BLaER1 treated with 17β-estradiol and CSF1 and Interleukin-3, amounts not matched to agents 10 nM and 100 nM (cell line): ENCODE measurements around the gene DRD4.

Source experiments
- H3K27ac ChIP-seq, 11 experiments: shearing (Covaris generic); formaldehyde crosslinking; 2 replicates each; pipeline ENCODE4 v1.8.1; 2022
- H3K27me3 ChIP-seq, 11 experiments: shearing (Covaris generic); formaldehyde crosslinking; 2 replicates each; pipeline ENCODE4 v1.8.1; 2022
- H3K36me3 ChIP-seq, 11 experiments: shearing (Covaris generic); formaldehyde crosslinking; 2 replicates each; pipeline ENCODE4 v1.8.1; 2022
- H3K4me1 ChIP-seq, 10 experiments: shearing (Covaris generic); formaldehyde crosslinking; 2 replicates each; pipeline ENCODE4 v1.8.1; 2022
- H3K4me2 ChIP-seq, 11 experiments: shearing (Covaris generic); formaldehyde crosslinking; 2 replicates each; pipeline ENCODE4 v1.8.1; 2022
- H3K4me3 ChIP-seq, 10 experiments: shearing (Covaris generic); formaldehyde crosslinking; 2 replicates each; pipeline ENCODE4 v1.8.1; 2022
- H3K9ac ChIP-seq, 11 experiments: shearing (Covaris generic); formaldehyde crosslinking; 2 replicates each; pipeline ENCODE4 v1.8.1; 2022
- H3K9me3 ChIP-seq, 11 experiments: shearing (Covaris generic); formaldehyde crosslinking; replicated peaks in 1 of 11; 2 replicates each; pipeline ENCODE4 v1.8.1; 2022
- H4K20me1 ChIP-seq, 11 experiments: shearing (Covaris generic); formaldehyde crosslinking; 2 replicates each; pipeline ENCODE4 v1.8.1; 2022
- Cebpa-rat ChIP-seq, 11 experiments: shearing (Covaris generic); IDR thresholded peaks; 2 replicates each; pipeline ENCODE4 v1.8.1; 2022

Gene DRD4

DNA sequence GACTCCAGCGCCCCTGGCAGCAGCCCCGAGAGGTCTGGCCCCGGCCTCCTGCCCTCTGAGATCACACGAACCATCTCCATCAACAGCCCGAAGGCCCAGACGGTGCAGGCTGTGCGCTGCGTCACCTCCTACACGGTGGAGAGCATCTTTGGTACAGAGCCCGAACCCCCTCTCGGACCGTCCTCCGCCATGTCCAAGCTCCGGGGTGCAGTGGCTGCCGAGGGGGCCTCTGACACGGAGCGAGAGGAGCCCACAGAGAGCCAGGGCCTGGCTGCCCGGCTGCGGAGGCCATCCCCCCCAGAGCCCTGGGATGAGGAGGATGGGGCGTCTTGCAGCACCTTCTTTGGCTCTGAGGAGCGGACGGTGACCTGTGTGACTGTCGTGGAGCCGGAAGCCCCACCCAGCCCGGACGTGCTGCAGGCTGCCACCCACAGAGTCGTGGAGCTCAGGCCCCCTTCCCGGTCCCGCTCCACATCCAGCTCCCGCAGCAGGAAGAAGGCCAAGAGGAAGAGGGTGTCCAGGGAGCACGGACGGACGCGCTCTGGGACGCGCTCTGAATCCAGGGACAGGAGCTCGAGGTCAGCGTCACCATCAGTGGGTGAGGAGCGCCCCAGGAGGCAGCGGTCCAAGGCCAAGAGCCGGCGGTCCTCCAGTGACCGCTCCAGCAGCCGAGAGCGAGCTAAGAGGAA is 29.0 kb upstream of the DRD4 start:
- no peak for TF ChIP-seq Cebpa-rat (IDR thresholded peaks at IDR 0.05)
- Histone ChIP-seq H3K4me1 (peaks cover 16 to 25% (median 18%) of the 10 kb centered on the region in 10 experiments), H3K27ac (peak overlapping the region in 4 of 11 experiments; percentile 19 to 47 (median 25); a peak in 2 of 22 replicates), H3K4me2 (peak overlapping the region in 8 of 11 experiments; percentile 12 to 37 (median 30); a peak in 9 of 22 replicates), H3K27me3 (no peaks in the 10 kb centered on the region), H4K20me1 (peaks cover 52 to 100% (median 98%) of the 10 kb centered on the region in 11 experiments), H3K36me3 (peaks cover 99 to 100% (median 100%) of the 10 kb centered on the region in 11 experiments), H3K9ac (peak overlapping the region in 6 of 11 experiments; percentile 11 to 50 (median 20); a peak in 8 of 22 replicates), H3K4me3 (no peak overlapping the region), H3K9me3 (no peaks in the 10 kb centered on the region)

DNA sequence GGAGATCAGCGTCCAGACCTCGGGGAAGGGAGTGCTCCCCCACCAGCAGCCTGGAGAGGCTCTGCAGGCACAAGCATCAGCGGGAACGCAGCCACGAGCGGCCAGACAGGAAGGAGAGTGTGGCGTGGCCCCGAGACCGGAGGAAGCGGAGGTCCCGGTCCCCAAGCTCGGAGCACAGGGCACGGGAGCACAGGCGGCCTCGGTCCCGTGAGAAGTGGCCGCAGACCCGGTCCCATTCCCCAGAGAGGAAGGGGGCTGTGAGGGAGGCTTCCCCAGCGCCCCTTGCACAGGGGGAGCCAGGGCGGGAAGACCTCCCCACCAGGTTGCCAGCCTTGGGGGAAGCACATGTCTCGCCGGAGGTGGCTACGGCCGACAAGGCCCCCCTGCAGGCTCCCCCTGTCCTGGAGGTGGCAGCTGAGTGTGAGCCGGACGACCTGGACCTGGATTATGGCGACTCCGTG is 28.2 kb upstream of the DRD4 start:
- Histone ChIP-seq H3K4me2 (peak overlapping the region in 8 of 11 experiments; percentile 12 to 37 (median 30); a peak in 9 of 22 replicates), H3K9ac (peak overlapping the region in 7 of 11 experiments; percentile 13 to 50 (median 23); a peak in 7 of 22 replicates), H3K36me3 (peaks cover 95 to 98% (median 97%) of the 10 kb centered on the region in 11 experiments), H3K9me3 (no peaks in the 10 kb centered on the region), H4K20me1 (peaks cover 57 to 100% (median 97%) of the 10 kb centered on the region in 11 experiments), H3K27ac (peak overlapping the region in 5 of 11 experiments; percentile 19 to 47 (median 27); a peak in 5 of 22 replicates), H3K4me3 (no peak overlapping the region), H3K27me3 (no peaks in the 10 kb centered on the region), H3K4me1 (peaks cover 19 to 30% (median 23%) of the 10 kb centered on the region in 10 experiments)
- no peak for TF ChIP-seq Cebpa-rat (IDR thresholded peaks at IDR 0.05)

DNA sequence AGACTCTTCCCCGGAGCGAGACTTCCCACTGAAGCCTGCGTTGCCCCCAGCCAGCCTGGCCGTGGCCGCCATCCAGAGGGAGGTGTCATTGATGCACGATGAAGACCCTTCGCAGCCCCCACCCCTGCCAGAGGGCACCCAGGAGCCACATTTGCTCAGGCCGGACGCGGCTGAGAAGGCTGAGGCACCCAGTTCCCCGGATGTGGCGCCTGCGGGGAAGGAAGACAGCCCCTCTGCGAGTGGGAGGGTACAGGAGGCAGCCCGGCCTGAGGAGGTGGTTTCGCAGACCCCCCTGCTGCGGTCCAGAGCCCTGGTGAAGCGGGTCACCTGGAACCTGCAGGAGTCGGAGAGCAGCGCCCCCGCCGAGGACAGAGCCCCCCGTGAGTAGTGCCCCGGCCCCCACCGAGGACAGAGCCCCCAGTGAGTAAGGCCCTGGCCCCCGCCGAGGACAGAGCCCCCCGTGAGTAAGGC is 27.7 kb upstream of the DRD4 start:
- Histone ChIP-seq H3K4me3 (no peak overlapping the region), H4K20me1 (peaks cover 63 to 100% (median 97%) of the 10 kb centered on the region in 11 experiments), H3K4me2 (no peak overlapping the region), H3K27me3 (no peaks in the 10 kb centered on the region), H3K9ac (0 out of 22 replicates have a peak overlapping the region, but pooled peaks of 1 of the 11 experiments have one; percentile 29), H3K36me3 (peaks cover 90 to 98% (median 97%) of the 10 kb centered on the region in 11 experiments), H3K9me3 (no peaks in the 10 kb centered on the region), H3K4me1 (peaks cover 22 to 36% (median 28%) of the 10 kb centered on the region in 10 experiments), H3K27ac (peak overlapping the region in 3 of 11 experiments; percentile 19 to 47 (median 40); a peak in 3 of 22 replicates)
- TF ChIP-seq Cebpa-rat (IDR thresholded peaks at IDR 0.05): no peak

DNA sequence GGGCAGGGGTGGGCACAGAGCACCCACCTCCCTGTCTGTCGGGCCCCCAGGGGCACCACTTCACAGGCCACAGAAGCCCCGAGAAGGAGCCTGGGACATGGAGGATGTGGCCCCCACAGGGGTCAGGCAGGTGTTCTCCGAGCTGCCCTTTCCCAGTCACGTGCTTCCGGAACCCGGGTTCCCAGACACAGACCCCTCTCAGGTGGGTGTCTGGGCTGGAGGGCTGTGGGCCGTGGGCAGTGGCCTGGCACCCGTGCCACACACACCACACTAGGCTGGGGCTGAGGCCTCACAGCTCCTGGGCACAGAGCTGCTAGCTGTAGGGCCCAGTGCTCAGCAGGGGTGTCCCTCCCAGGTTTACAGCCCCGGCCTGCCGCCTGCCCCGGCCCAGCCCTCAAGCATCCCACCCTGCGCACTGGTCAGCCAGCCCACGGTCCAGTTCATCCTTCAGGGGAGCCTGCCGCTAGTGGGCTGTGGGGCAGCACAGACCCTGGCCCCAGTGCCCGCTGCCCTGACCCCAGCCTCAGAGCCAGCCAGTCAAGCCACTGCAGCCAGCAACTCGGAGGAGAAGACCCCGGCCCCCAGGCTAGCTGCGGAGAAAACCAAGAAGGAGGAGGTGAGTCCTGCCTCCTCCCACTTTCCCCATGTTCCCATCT is 26.8 kb upstream of the DRD4 start:
- peaks cover 31 to 45% (median 37%) of the 10 kb centered on the region in 10 experiments for H3K4me1 ChIP-seq
- no peak overlapping the region for H3K4me3 ChIP-seq
- no peak for TF ChIP-seq Cebpa-rat (IDR thresholded peaks at IDR 0.05)
- no peak overlapping the region for H3K9ac ChIP-seq
- H3K4me2 ChIP-seq: no peak overlapping the region
- peaks cover 81 to 98% (median 96%) of the 10 kb centered on the region in 11 experiments for H3K36me3 ChIP-seq
- H3K27me3 ChIP-seq: no peaks in the 10 kb centered on the region
- H3K9me3 ChIP-seq: no peaks in the 10 kb centered on the region
- no peak overlapping the region for H3K27ac ChIP-seq
- peaks cover 61 to 100% (median 97%) of the 10 kb centered on the region in 11 experiments for H4K20me1 ChIP-seq

DNA sequence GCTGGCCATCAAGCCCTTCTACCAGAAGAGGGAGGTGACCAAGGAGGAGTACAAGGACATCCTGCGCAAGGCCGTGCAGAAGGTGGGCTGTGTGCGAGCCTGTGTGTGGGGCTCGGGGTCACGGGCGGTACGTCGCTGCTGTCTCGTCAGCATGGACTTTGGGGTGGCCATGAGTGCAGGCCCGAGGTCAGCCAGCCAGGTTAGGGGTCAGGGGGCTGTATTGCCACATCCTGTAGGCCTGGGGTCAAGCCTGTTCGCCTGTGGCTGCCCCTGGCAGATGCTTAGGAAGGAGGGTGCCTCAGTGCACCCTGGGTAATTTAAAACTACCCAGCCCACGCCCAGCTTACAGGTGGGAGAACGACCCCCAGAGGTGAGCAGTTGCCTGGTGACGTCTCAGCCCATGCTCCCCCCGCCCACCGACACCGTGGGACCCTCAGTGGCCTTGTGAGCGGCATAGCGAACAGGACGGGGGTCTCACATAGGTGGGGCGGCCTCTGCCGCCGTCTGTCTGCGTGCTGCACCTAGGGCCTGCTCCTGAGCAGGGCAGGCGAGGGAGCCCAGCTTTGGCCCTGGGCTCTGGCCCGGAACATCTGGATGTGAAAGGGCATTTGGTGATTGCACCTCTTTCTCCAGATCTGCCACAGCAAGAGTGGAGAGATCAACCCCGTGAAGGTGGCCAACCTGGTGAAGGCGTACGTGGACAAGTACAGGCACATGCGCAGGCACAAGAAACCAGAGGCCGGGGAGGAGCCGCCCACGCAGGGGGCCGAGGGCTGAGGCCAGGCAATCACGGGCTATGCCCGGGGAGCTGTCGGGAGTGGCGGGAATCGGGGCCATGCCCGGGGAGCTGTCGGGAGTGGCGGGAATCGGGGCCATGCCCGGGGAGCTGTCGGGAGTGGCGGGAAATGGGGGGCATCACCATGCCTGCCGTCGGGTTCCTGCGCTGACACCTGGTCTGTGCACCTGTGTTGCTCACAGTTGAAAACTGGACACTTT is 25.8 kb upstream of the DRD4 start:
- H3K4me3 ChIP-seq: no peak overlapping the region
- no peak overlapping the region for H3K27ac ChIP-seq
- H3K4me1 ChIP-seq: peaks cover 35 to 49% (median 40%) of the 10 kb centered on the region in 10 experiments
- no peak overlapping the region for H3K4me2 ChIP-seq
- no peaks in the 10 kb centered on the region for H3K27me3 ChIP-seq
- H3K9me3 ChIP-seq: no peaks in the 10 kb centered on the region
- peaks cover 71 to 88% (median 86%) of the 10 kb centered on the region in 11 experiments for H3K36me3 ChIP-seq
- peaks cover 55 to 92% (median 91%) of the 10 kb centered on the region in 11 experiments for H4K20me1 ChIP-seq
- H3K9ac ChIP-seq: no peak overlapping the region
- no peak for TF ChIP-seq Cebpa-rat (IDR thresholded peaks at IDR 0.05)

DNA sequence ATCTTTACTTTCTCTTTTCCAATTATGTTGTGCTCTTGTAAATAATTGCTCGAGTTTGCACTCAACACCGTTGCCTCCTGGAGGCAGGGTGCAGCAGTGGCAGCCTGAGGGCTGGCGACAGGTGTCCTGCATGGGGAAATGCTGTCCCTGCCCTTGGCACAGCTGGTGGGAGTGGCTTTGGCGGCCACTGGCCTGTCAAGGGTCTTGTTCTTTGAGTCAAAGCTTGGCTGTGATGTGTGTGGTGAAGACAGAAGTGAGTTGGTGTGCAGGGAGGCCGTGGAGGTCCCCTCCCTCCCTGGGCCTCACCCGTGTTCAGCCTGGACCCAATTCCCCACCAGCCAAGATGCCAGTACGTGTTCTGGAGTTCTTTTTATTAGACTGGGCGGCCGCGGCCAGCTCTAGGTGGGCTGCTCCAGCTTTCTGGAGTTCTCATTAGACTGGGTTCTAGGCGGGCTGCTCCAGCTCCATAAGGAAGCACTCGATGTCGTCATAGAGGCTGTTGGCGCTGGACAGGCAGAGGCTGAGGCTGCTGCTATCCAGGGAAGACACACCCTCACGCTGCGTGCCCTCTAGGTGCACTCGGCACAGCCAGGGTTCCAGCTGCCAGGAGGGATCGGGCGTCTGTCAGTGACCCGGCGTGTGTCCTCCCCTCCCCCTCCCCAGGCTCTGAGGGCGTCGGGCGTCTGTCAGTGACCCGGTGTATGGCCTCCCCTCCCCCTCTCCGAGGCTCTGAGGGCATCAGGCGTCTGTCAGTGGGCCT is 24.7 kb upstream of the DRD4 start:
- H3K4me2 ChIP-seq: peak overlapping the region in 5 of 11 experiments; percentile 10 to 61 (median 43); a peak in 4 of 22 replicates
- peaks cover 55 to 91% (median 80%) of the 10 kb centered on the region in 11 experiments for H4K20me1 ChIP-seq
- H3K9me3 ChIP-seq: no peaks in the 10 kb centered on the region
- H3K27ac ChIP-seq: peak overlapping the region in 1 of 11 experiments; percentile 17; a peak in 1 of 22 replicates
- H3K4me1 ChIP-seq: peaks cover 46 to 60% (median 51%) of the 10 kb centered on the region in 10 experiments
- no peak for TF ChIP-seq Cebpa-rat (IDR thresholded peaks at IDR 0.05)
- peaks cover 60 to 77% (median 75%) of the 10 kb centered on the region in 11 experiments for H3K36me3 ChIP-seq
- H3K27me3 ChIP-seq: no peaks in the 10 kb centered on the region
- no peak overlapping the region for H3K4me3 ChIP-seq
- no peak overlapping the region for H3K9ac ChIP-seq

DNA sequence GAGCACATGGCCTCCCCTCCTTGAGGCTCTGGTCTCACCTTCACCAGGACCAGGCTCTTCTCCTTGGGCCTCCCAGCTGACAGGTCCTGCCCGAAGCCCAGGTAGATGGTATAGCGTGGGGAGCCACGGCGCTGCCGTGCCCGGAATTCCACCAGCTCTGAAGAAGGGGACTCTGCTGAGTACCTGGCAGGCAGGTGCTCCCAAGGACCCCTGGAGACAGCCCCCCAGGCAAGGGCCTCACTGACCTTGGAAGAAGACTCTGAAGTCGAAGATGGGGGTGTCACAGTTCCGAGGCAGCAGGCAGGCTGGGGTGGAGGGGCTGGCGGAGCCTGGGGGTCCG is 24.1 kb upstream of the DRD4 start:
- peaks cover 55 to 73% (median 70%) of the 10 kb centered on the region in 11 experiments for H3K36me3 ChIP-seq
- peaks cover 45 to 60% (median 52%) of the 10 kb centered on the region in 10 experiments for H3K4me1 ChIP-seq
- H3K9ac ChIP-seq: no peak overlapping the region
- H4K20me1 ChIP-seq: peaks cover 53 to 86% (median 75%) of the 10 kb centered on the region in 11 experiments
- no peaks in the 10 kb centered on the region for H3K9me3 ChIP-seq
- H3K4me3 ChIP-seq: no peak overlapping the region
- H3K27ac ChIP-seq: peak overlapping the region in 3 of 11 experiments; percentile 8 to 47 (median 17); a peak in 3 of 22 replicates
- no peaks in the 10 kb centered on the region for H3K27me3 ChIP-seq
- peak overlapping the region in 9 of 11 experiments; percentile 10 to 61 (median 33); a peak in 8 of 22 replicates for H3K4me2 ChIP-seq
- TF ChIP-seq Cebpa-rat (IDR thresholded peaks at IDR 0.05): no peak
